SK-N-SH treated with all-trans-retinoic acid at 6 μM for 48 hours (cell line): Measurements from ENCODE around the gene CCDC73.

Source experiments
- ARNTL ChIP-seq: fragments of 450-650 bp; formaldehyde crosslinking; IDR thresholded peaks from 2 replicates; pipeline ENCODE4 v1.5.0; 2020; ENCODE audit warnings: low read depth, mild to moderate bottlenecking, moderate library complexity, borderline replicate concordance
- CREB5 ChIP-seq: fragments of 250-450 bp; sonication (Bioruptor Pico); IDR thresholded peaks from 2 replicates; pipeline ENCODE4 v1.5.1; 2020; ENCODE audit warnings: low read depth, mild to moderate bottlenecking, moderate library complexity
- ESRRG ChIP-seq: fragments of 250-450 bp; sonication (Bioruptor Pico); IDR thresholded peaks from 2 replicates; pipeline ENCODE4 v1.6.1; 2021; ENCODE audit warnings: mild to moderate bottlenecking
- GLIS3 ChIP-seq: fragments of 250-450 bp; sonication (Bioruptor Pico); IDR thresholded peaks from 2 replicates; pipeline ENCODE4 v1.5.0; 2020; ENCODE audit warnings: mild to moderate bottlenecking, moderate library complexity
- PATZ1 ChIP-seq: fragments of 250-450 bp; sonication (Bioruptor Pico); IDR thresholded peaks from 2 replicates; pipeline ENCODE4 v1.8.0; 2020; ENCODE audit warnings: mild to moderate bottlenecking, moderate library complexity, borderline replicate concordance
- SNAI2 ChIP-seq: fragments of 250-450 bp; sonication (Bioruptor Pico); IDR thresholded peaks from 2 replicates; pipeline ENCODE4 v1.5.0; 2020; ENCODE audit warnings: mild to moderate bottlenecking, moderate library complexity
- ZC3H10 ChIP-seq: fragments of 250-450 bp; sonication (Bioruptor Pico); IDR thresholded peaks from 2 replicates; pipeline ENCODE4 v1.5.1; 2021; ENCODE audit warnings: mild to moderate bottlenecking, moderate library complexity
- ZNF565 ChIP-seq: fragments of 450-650 bp; formaldehyde crosslinking; conservative IDR thresholded peaks from 2 replicates; pipeline ENCODE4 v1.5.0; 2020; ENCODE audit warnings: low read depth, mild to moderate bottlenecking, moderate library complexity

- TF ChIP-seq ARNTL (CRISPR knock-in tag) (no peak), ESRRG (CRISPR knock-in tag) (no peak), ZC3H10 (CRISPR knock-in tag) (no peak), PATZ1 (CRISPR knock-in tag) (no peak), ZNF565 (no peak), CREB5 (CRISPR knock-in tag) (no peak), GLIS3 (CRISPR knock-in tag) (no peak), SNAI2 (no peak)
Measured at GRCh38 chr11:32616903-32617302, 177.6 kb downstream of the CCDC73 start.
